Amygdala (tissue), 56 donors: Measurements from ENCODE around the gene CAPN1.
"Not testable (repeated sequence)": the region's sequence is repeated elsewhere in the genome, so short reads cannot be mapped to it uniquely, and the experiment has no call there.

ENCODE experiments used
- DNase-seq, 56 donors: peaks; one replicate each; lab custom pipeline; 2025; lab: John Stamatoyannopoulos, UW

CAPN1 gene

DNA sequence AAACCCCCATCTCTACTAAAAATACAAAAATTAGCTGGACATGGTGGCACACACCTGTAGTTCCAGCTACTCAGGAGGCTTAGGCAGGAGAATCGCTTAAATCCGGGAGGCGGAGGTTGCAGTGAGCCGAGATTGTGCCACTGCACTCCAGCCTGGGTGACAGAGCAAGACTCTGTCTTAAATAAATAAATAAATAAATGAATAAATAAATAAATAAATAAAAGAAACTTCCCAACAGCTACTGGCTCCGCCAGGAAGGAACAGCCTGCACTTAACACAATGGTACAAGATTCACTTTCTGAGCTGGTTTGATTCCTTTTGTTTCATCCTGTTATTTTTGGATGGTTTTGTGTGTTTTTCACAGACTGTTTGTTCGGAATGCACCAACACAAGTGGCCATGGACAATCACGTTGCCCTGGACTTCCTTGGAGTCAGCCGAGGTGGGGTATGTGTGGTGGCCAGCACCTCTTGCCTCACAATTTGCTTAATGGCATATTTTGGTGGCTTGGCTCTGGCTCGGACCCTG lies 66.5 kb downstream of the CAPN1 start:
- DNase-seq: not testable (repeated sequence)

DNA sequence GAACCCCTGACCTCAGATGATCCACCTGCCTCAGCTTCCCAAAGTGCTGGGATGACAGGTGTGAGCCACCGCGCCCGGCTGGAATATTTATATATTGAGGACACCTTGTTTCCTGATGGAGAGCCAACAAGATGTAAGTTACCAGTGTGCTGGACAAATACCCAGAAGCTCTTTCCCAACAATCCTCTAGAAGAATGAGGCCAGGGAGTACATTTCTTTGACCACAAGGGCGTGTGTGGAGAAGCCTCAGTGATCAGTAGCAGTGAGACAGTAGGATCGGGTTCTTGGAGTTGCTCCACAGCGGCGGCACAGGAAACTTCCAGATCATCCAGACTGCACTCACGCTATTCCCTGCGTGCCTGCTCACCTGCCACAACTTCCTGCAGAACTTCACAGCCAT lies 69.7 kb downstream of the CAPN1 start:
- DNase-seq: no peak

DNA sequence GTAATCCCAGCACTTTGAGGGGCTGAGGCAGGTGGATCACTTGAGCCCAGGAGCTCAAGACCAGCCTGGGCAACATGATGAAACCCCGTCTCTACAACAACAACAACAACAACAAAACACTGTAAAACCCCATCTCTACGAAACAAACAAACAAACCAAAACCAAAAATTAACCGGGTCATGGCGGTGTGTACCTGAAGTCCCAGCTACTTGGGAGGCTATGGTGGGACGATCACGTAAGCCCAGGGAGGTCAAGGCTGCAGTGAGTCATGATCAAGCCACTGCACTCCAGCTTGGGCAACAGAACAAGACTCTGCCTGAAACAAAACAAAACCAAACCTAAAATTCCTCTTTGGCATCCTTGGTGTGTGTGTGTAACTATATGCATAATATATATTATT lies 73.0 kb downstream of the CAPN1 start:
- no peak for DNase-seq

DNA sequence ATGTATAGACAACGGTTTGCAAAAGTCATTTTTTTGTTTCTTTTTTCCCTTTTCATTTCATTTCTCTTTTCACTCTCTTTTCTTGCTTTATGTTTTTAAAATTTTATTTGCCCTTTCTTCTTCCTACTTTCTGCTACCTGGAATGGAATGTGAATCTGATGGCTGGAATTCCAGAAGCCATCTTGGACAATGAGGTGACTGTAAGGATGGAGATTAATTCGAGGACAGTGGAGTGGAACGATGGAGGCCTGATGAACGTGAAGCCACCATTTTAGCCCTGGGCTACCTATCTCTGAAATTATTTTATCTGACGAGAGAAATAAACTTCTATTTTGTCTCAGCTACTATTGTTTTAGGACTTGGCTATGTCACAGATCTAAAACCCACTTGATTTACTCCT lies 77.3 kb downstream of the CAPN1 start:
- no peak for DNase-seq

DNA sequence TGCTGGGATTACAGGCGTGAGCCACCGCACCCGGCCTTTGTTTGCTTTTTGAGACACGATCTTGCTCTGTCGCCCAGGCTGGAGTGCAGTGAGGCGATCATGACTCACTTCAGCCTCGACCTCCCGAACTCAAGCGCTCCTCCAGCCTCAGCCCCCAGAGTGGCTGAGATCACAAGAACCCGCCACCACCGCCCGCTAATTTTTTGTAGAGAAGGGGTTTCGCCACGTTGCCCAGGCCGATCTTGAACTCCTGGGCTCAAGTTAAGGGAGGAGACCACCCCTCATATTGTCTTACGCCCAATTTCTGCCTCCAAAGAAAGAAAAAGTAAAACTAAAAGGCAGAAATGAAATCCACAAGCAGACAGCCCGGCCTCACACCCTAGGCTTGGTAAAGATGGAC lies 78.6 kb downstream of the CAPN1 start:
- no peak for DNase-seq

DNA sequence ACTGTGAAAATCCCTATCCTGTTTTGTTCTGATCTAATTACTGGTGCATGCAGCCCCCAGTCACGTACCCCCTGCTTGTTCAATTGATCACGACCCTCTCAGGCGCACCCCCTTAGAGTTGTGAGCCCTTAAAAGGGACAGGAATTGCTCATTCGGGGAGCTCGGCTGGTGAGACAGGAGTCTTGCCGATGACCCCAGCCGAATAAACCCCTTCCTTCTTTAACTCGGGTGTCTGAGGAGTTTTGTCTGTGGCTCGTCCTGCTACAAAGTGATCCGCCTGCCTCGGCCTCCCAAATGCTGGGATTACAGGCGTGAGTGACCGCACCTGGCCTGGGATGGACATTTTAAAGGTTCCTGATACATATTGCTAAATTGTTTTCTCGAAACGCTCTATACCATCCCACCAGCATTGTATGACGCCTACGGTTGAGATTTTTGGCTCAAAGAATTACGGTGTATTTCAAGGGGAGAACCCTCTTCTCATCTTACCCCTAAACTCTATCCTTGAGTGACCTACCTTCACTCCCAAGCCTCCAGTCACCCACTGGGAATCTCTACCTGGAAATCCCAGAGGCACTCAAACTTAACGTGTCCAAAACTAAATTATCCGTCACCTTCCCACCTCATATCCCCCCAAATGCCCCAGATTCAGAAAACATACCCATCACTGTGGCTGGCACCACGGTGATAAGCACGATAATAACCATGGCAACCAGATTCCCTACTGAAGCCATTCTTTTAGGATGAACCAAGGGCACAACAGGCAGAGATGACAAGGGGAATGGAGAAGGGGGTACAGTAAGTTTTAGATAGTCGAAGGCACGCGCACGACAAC lies 79.2 kb downstream of the CAPN1 start:
- no peak for DNase-seq
